WI38 (cell line): ENCODE data around the gene NFKBIB.
"Not testable (repeated sequence)": the region's sequence is repeated elsewhere in the genome, so short reads cannot be mapped to it uniquely, and the experiment has no call there.

ENCODE experiments used
- H3K4me3 ChIP-seq: 2 replicates; pipeline ENCODE4 v1.5.1; 2011; ENCODE audit warnings: low read depth, mild to moderate bottlenecking, control low read depth, low read length
- CTCF ChIP-seq: IDR thresholded peaks from 2 replicates; pipeline ENCODE4 v1.5.1; 2012; ENCODE audit warnings: low read depth, mild to moderate bottlenecking, control low read depth, low read length

The NFKBIB gene

GRCh38 chr19:38856813-38857212, 43.0 kb upstream of the NFKBIB start:
- no peak for TF ChIP-seq CTCF
- H3K4me3 ChIP-seq: no peak overlapping the region

- H3K4me3 ChIP-seq: not testable (repeated sequence)
Measured at GRCh38 chr19:38859631-38860204, 40.1 kb upstream of the NFKBIB start.

GRCh38 chr19:38861368-38861767, 38.4 kb upstream of the NFKBIB start:
- no peak for TF ChIP-seq CTCF
- H3K4me3 ChIP-seq: no peak overlapping the region

GRCh38 chr19:38862321-38863059, 37.3 kb upstream of the NFKBIB start:
- TF ChIP-seq CTCF: no peak
- H3K4me3 ChIP-seq: no peak overlapping the region

- no peak for TF ChIP-seq CTCF
Measured at GRCh38 chr19:38867171-38867780, 32.5 kb upstream of the NFKBIB start.

GRCh38 chr19:38868551-38868950, 31.2 kb upstream of the NFKBIB start:
- TF ChIP-seq CTCF: no peak

More at GRCh38 chr19:38867171-38867780, 32.5 kb upstream of the NFKBIB start:
- H3K4me3 ChIP-seq: no peak overlapping the region

GRCh38 chr19:38869160-38869835, 30.5 kb upstream of the NFKBIB start:
- peak overlapping the region; percentile 41 for H3K4me3 ChIP-seq
- no peak for TF ChIP-seq CTCF

More at GRCh38 chr19:38868551-38868950, 31.2 kb upstream of the NFKBIB start:
- no peak overlapping the region for H3K4me3 ChIP-seq
